H9 (cell line): Measurements from ENCODE around the gene TAPBPL. TPM values are rescaled to one million over a fixed set of nuclear protein-coding genes. Genes with fewer than 3 reads are reported as not detected.

ENCODE experiments used
- DNase-seq: peaks from one replicate; pipeline ENCODE4 v3.0.0-alpha.2; 2017
- H2AFZ ChIP-seq: one replicate; pipeline ENCODE4 v1.6.1; 2013; ENCODE audit warnings: mild to moderate bottlenecking, low read length, control low read depth, moderate library complexity
- H2AK5ac ChIP-seq: 2 replicates; pipeline ENCODE4 v1.6.1; 2013; ENCODE audit warnings: low read length, control low read depth, mixed read lengths; ENCODE audit not compliant: insufficient read length
- H2BK120ac ChIP-seq: one replicate; pipeline ENCODE4 v1.6.1; 2013; ENCODE audit warnings: low read depth, mild to moderate bottlenecking, low read length, control low read depth, inconsistent platforms; ENCODE audit not compliant: poor library complexity, severe bottlenecking
- H2BK12ac ChIP-seq: 2 replicates; pipeline ENCODE4 v1.6.1; 2013; ENCODE audit warnings: low read length, control low read depth, mixed read lengths, low read depth; ENCODE audit not compliant: insufficient read length
- H2BK15ac ChIP-seq: 2 replicates; pipeline ENCODE4 v1.6.1; 2013; ENCODE audit warnings: low read depth, low read length, control low read depth
- H2BK20ac ChIP-seq: one replicate; pipeline ENCODE4 v1.6.1; 2013; ENCODE audit warnings: low read depth, mild to moderate bottlenecking, low read length, control low read depth, inconsistent platforms; ENCODE audit not compliant: poor library complexity, severe bottlenecking
- H2BK5ac ChIP-seq: 2 replicates; pipeline ENCODE4 v1.6.1; 2013; ENCODE audit warnings: low read length, control low read depth, mixed read lengths; ENCODE audit not compliant: insufficient read length
- H3K14ac ChIP-seq: 2 replicates; pipeline ENCODE4 v1.6.1; 2013; ENCODE audit warnings: low read length, control low read depth; ENCODE audit not compliant: insufficient read depth
- H3K18ac ChIP-seq: 2 replicates; pipeline ENCODE4 v1.6.1; 2013; ENCODE audit warnings: low read depth, mild to moderate bottlenecking, mixed read lengths, low read length, control low read depth; ENCODE audit not compliant: insufficient read length
- H3K23ac ChIP-seq: 2 replicates; pipeline ENCODE4 v1.6.1; 2013; ENCODE audit warnings: low read length, control low read depth, mixed read lengths, low read depth; ENCODE audit not compliant: insufficient read length
- H3K23me2 ChIP-seq: 2 replicates; pipeline ENCODE4 v1.6.1; 2013; ENCODE audit warnings: low read depth, mild to moderate bottlenecking, mixed read lengths, low read length, control low read depth; ENCODE audit not compliant: insufficient read length, poor library complexity, severe bottlenecking
- H3K27ac ChIP-seq: 2 replicates; pipeline ENCODE4 v1.5.1; 2013; ENCODE audit warnings: low read length, control low read depth, mixed read lengths, low read depth; ENCODE audit not compliant: insufficient read length
- H3K27me3 ChIP-seq: 2 replicates; pipeline ENCODE4 v1.6.1; 2013; ENCODE audit warnings: low read length, control low read depth, inconsistent platforms; ENCODE audit not compliant: insufficient read depth
- H3K4ac ChIP-seq: 2 replicates; pipeline ENCODE4 v1.6.1; 2013; ENCODE audit warnings: low read depth, mild to moderate bottlenecking, control low read depth, inconsistent platforms, low read length, moderate library complexity
- H3K4me1 ChIP-seq: 2 replicates; pipeline ENCODE4 v1.6.1; 2013; ENCODE audit warnings: low read length, control low read depth, inconsistent platforms; ENCODE audit not compliant: insufficient read depth
- H3K4me2 ChIP-seq: 2 replicates; pipeline ENCODE4 v1.6.1; 2013; ENCODE audit warnings: low read length, control low read depth, mixed read lengths; ENCODE audit not compliant: insufficient read length, insufficient read depth
- H3K56ac ChIP-seq: 2 replicates; pipeline ENCODE4 v1.6.1; 2013; ENCODE audit warnings: low read depth, mild to moderate bottlenecking, mixed read lengths, low read length, control low read depth; ENCODE audit not compliant: insufficient read length
- H3K79me1 ChIP-seq: 2 replicates; pipeline ENCODE4 v1.6.1; 2013; ENCODE audit warnings: low read depth, mild to moderate bottlenecking, moderate library complexity, low read length, control low read depth, inconsistent platforms; ENCODE audit not compliant: insufficient read depth, poor library complexity, severe bottlenecking
- H3K79me2 ChIP-seq: 2 replicates; pipeline ENCODE4 v1.6.1; 2013; ENCODE audit warnings: low read length, control low read depth, inconsistent platforms; ENCODE audit not compliant: insufficient read depth
- H3K9ac ChIP-seq: 2 replicates; pipeline ENCODE4 v1.6.1; 2013; ENCODE audit warnings: low read length, control low read depth, mixed read lengths; ENCODE audit not compliant: insufficient read length; ENCODE audit errors: extremely low read depth
- H3K9me3 ChIP-seq: one replicate; pipeline ENCODE4 v1.6.1; 2013; ENCODE audit warnings: low read depth, low read length, inconsistent platforms; ENCODE audit not compliant: control insufficient read depth
- H3T11ph ChIP-seq: one replicate; pipeline ENCODE4 v1.6.1; 2013; ENCODE audit warnings: mild to moderate bottlenecking, low read length, control low read depth, inconsistent platforms
- H4K20me1 ChIP-seq: one replicate; pipeline ENCODE4 v1.6.1; 2013; ENCODE audit not compliant: control insufficient read depth, insufficient read length, insufficient read depth
- H4K5ac ChIP-seq: 2 replicates; pipeline ENCODE4 v1.6.1; 2013; ENCODE audit warnings: low read depth, mild to moderate bottlenecking, mixed read lengths, low read length, control low read depth; ENCODE audit not compliant: insufficient read length
- H4K8ac ChIP-seq: replicated peaks from 2 replicates; pipeline ENCODE4 v1.6.1; 2013; ENCODE audit warnings: low read length, control low read depth, mixed read lengths, low read depth; ENCODE audit not compliant: insufficient read length
- H4K91ac ChIP-seq: 2 replicates; pipeline ENCODE4 v1.6.1; 2013; ENCODE audit warnings: low read depth, mild to moderate bottlenecking, moderate library complexity, mixed read lengths, low read length, control low read depth; ENCODE audit not compliant: insufficient read length
- H3K27ac Mint-ChIP-seq, 3 experiments: 2 replicates in 2 of 3; 3 replicates in 1 of 3; pipeline ENCODE4 v1.8.0; 2020 to 2021; ENCODE audit warnings: mixed read lengths in 3 of 3, mild to moderate bottlenecking in 1 of 3, moderate library complexity in 1 of 3
- H3K27me3 Mint-ChIP-seq: 2 replicates; pipeline ENCODE4 v1.8.0; 2021; ENCODE audit warnings: low read depth, mild to moderate bottlenecking, moderate library complexity, mixed read lengths
- H3K36me3 Mint-ChIP-seq, 3 experiments: 2 replicates in 2 of 3; 3 replicates in 1 of 3; pipeline ENCODE4 v1.8.0; 2020 to 2021; ENCODE audit warnings: low read depth in 3 of 3, mixed read lengths in 3 of 3; ENCODE audit not compliant: insufficient read depth in 1 of 3
- H3K4me1 Mint-ChIP-seq, 2 experiments: 2 replicates each; pipeline ENCODE4 v1.8.0; 2020; ENCODE audit warnings: mixed read lengths in 2 of 2
- H3K4me3 Mint-ChIP-seq, 2 experiments: 2 replicates in 1 of 2; 3 replicates in 1 of 2; pipeline ENCODE4 v1.8.0; 2020 to 2021; ENCODE audit warnings: mild to moderate bottlenecking in 2 of 2, mixed read lengths in 2 of 2, moderate library complexity in 1 of 2
- H3K9me3 Mint-ChIP-seq, 2 experiments: 2 replicates in 1 of 2; 3 replicates in 1 of 2; pipeline ENCODE4 v1.8.0; 2020; ENCODE audit warnings: mild to moderate bottlenecking in 2 of 2, mixed read lengths in 2 of 2, moderate library complexity in 1 of 2
- WGBS: extraction: QIAGEN DNeasy Blood & Tissue Kit; methylation state at CpG from one replicate; pipeline ENCODE4 v1.1.7; 2013; ENCODE audit warnings: missing lambda C conversion rate, low lambda C conversion rate, mixed read lengths; ENCODE audit not compliant: insufficient read length; ENCODE audit errors: extremely low coverage; 5-methylcytosine and 5-hydroxymethylcytosine counted together
- total RNA-seq: library from RNA; stranded (reverse); gene quantifications from 2 replicates; pipeline ENCODE4 v1.2.1, GENCODE V29; 2021
- TF ChIP-seq, protein P1 (sequence below): fragments of 200-600 bp; sonication (generic); conservative IDR thresholded peaks from 3 replicates; pipeline ENCODE4 v1.8.0; 2021; ENCODE audit warnings: antibody characterized with exemption, mild to moderate bottlenecking

The TAPBPL gene
- total RNA-seq, 1 experiment from 2014 or later, result 1.4 TPM

DNA sequence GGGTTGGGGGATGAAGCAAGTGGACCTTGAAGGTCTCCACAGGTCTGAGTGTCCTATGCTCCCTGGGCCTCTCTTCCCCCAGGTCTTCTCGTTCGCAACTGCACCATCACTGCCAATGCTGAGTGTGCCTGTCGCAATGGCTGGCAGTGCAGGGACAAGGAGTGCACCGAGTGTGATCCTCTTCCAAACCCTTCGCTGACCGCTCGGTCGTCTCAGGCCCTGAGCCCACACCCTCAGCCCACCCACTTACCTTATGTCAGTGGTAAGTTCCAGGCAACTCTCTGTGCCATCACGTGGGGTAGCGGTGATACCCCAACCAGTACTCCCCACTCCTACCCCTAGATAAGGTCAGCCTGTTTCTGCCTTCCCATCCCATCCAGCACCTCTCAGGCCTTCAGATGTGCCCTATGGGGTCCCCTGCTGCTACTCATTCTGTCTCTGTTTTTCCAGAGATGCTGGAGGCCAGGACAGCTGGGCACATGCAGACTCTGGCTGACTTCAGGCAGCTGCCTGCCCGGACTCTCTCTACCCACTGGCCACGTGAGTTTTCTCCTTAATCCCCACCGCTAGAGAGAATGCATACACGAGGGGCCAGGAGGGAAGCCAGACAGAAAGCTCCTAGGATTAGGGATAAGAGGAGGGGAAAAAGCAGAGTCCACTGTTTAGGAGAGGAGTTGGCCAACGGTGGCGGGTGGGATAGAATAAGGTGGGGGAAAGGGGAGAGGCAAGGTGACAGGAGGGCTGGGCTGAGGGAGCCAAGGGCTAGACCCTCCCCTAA lies 1.6 kb upstream of the TAPBPL start:
- no peak overlapping the region for H4K91ac ChIP-seq
- no peaks in the 10 kb centered on the region for H4K20me1 ChIP-seq
- no peak overlapping the region for H3K4me2 ChIP-seq
- H4K5ac ChIP-seq, result no peak overlapping the region
- no peak overlapping the region for H3K27ac ChIP-seq
- no peak overlapping the region for H2BK20ac ChIP-seq
- no peak overlapping the region for H2BK12ac ChIP-seq
- no peak overlapping the region for H3K56ac ChIP-seq
- TF ChIP-seq, protein P1, sequence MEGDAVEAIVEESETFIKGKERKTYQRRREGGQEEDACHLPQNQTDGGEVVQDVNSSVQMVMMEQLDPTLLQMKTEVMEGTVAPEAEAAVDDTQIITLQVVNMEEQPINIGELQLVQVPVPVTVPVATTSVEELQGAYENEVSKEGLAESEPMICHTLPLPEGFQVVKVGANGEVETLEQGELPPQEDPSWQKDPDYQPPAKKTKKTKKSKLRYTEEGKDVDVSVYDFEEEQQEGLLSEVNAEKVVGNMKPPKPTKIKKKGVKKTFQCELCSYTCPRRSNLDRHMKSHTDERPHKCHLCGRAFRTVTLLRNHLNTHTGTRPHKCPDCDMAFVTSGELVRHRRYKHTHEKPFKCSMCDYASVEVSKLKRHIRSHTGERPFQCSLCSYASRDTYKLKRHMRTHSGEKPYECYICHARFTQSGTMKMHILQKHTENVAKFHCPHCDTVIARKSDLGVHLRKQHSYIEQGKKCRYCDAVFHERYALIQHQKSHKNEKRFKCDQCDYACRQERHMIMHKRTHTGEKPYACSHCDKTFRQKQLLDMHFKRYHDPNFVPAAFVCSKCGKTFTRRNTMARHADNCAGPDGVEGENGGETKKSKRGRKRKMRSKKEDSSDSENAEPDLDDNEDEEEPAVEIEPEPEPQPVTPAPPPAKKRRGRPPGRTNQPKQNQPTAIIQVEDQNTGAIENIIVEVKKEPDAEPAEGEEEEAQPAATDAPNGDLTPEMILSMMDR, result no peak
- peaks cover 3% of the 10 kb centered on the region for H3K23me2 ChIP-seq
- H2BK15ac ChIP-seq, result no peak overlapping the region
- no peaks in the 10 kb centered on the region for H3K79me2 ChIP-seq
- no peak overlapping the region for H3K4ac ChIP-seq
- H3K27me3 ChIP-seq, result no peaks in the 10 kb centered on the region
- H3K4me1 ChIP-seq, result peaks cover 11% of the 10 kb centered on the region; the same call in 1 of the 2 replicates
- no peak overlapping the region for H2BK5ac ChIP-seq
- peak overlapping the region in 1 of 2 experiments; percentile 73; a peak in 2 of 5 replicates for H3K4me3 Mint-ChIP-seq
- H2AK5ac ChIP-seq, result no peak overlapping the region
- no peaks in the 10 kb centered on the region for H3K79me1 ChIP-seq
- H3K9me3 ChIP-seq, result no peaks in the 10 kb centered on the region
- peaks cover 40 to 49% of the 10 kb centered on the region in 2 experiments for H3K4me1 Mint-ChIP-seq
- H2AFZ ChIP-seq, result no peak overlapping the region
- H3K9ac ChIP-seq, result no peak overlapping the region
- no CpG with 5 or more reads among the region's 16 CpGs for WGBS
- H3K9me3 Mint-ChIP-seq, result no peaks in the 10 kb centered on the region
- H3K27ac Mint-ChIP-seq, result peak overlapping the region; percentile 85 to 99 (median 99); a peak in 6 of 7 replicates
- no peak overlapping the region for H2BK120ac ChIP-seq
- peaks cover 2 to 7% (median 5%) of the 10 kb centered on the region in 3 experiments for H3K36me3 Mint-ChIP-seq
- no peaks in the 10 kb centered on the region; the same call in none of the 2 replicates for H3K27me3 Mint-ChIP-seq
- peak overlapping the region; percentile 26; the same call in 1 of the 2 replicates for H3K14ac ChIP-seq
- no peak overlapping the region for H3K18ac ChIP-seq
- no peak overlapping the region for H4K8ac ChIP-seq
- H3K23ac ChIP-seq, result no peak overlapping the region
- DNase-seq, result no peak
- no peak overlapping the region for H3T11ph ChIP-seq
